OCI-LY3 (cell line): ENCODE data around the gene ZP1.

ENCODE experiments used
- CTCF ChIP-seq: fragments of 200-600, 300-600 bp; sonication (generic); IDR thresholded peaks from 2 replicates; pipeline ENCODE4 v1.5.1; 2014; ENCODE audit warnings: antibody characterized with exemption, low read length, low read depth
- EZH2phosphoT487 ChIP-seq: fragments of 200-600 bp; shearing (Covaris generic); IDR thresholded peaks from 2 replicates; pipeline ENCODE4 v1.6.1; 2018; ENCODE audit warnings: antibody characterized with exemption, mixed run types, low read depth

DNA sequence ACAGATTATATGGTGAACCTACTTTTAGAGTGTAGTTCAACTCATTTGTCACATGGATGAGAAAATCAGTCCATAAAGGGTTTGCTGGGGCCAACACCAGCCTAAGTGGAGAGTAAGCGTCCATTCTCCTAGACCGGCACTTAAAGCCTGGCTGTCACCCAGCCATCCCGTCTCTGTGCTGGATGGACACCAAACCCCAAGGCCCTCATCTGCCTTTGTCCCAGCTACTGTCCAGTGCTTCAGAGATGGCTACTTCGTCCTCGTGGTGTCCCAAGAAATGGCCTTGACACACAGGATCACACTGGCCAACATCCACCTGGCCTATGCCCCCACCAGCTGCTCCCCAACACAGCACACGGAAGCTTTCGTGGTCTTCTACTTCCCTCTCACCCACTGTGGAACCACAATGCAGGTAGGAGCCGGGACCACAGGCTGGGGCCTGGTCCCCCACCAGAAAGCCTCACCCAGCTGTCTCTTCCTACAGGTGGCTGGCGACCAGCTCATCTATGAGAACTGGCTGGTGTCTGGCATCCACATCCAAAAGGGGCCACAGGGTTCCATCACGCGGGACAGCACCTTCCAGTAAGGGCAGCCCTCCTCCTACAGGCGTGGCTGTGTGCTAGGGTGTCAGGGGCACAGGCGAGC lies 3.5 kb downstream of the ZP1 start:
- no peak for TF ChIP-seq CTCF
- no peak for TF ChIP-seq EZH2phosphoT487
